WTC11 (cell line): ENCODE results near the gene CACNA2D3. TPM values are rescaled to one million over a fixed set of nuclear protein-coding genes. Genes with fewer than 3 reads are reported as not detected.

Experiments used
- ATAC-seq: fragments of 200-7000 bp; cut with Tn5 transposase; 2 replicates; pipeline ENCODE4 v1.10.0; 2021; ENCODE audit warnings: mild to moderate bottlenecking, moderate library complexity
- CTCF ChIA-PET: fragments of 300-600 bp; sonication (Branson Sonifier 250); formaldehyde crosslinking; loops from one replicate; lab custom pipeline; 2021; ENCODE audit warnings: antibody characterized with exemption; lab: Charles Lee
- POLR2A ChIA-PET: fragments of 350-600 bp; sonication (Branson Sonifier 250); formaldehyde crosslinking; loops from one replicate; lab custom pipeline; 2021; ENCODE audit warnings: antibody characterized with exemption; lab: Charles Lee
- DNase-seq: peaks from one replicate; pipeline ENCODE4 v3.0.0; 2021; ENCODE audit warnings: low spot score
- H3K27ac Mint-ChIP-seq: 2 replicates; pipeline ENCODE4 v1.8.0; 2021; ENCODE audit warnings: mixed read lengths
- H3K27me3 Mint-ChIP-seq: 2 replicates; pipeline ENCODE4 v1.8.0; 2021; ENCODE audit warnings: low read depth, mild to moderate bottlenecking, moderate library complexity, mixed read lengths
- H3K36me3 Mint-ChIP-seq: 2 replicates; pipeline ENCODE4 v1.8.0; 2021; ENCODE audit warnings: mixed read lengths
- H3K4me1 Mint-ChIP-seq: 2 replicates; pipeline ENCODE4 v1.8.0; 2022; ENCODE audit warnings: mixed read lengths
- H3K4me3 Mint-ChIP-seq: 2 replicates; pipeline ENCODE4 v1.8.0; 2021; ENCODE audit warnings: mild to moderate bottlenecking, moderate library complexity, mixed read lengths
- H3K9me3 Mint-ChIP-seq: 2 replicates; pipeline ENCODE4 v1.8.0; 2021; ENCODE audit warnings: mixed read lengths
- AR ChIP-seq: fragments of 250-450 bp; sonication (Bioruptor Pico); IDR thresholded peaks from 2 replicates; pipeline ENCODE4 v1.9.0; 2021; ENCODE audit warnings: mild to moderate bottlenecking
- GRHL2 ChIP-seq: fragments of 250-450 bp; sonication (Bioruptor Pico); IDR thresholded peaks from 2 replicates; pipeline ENCODE4 v1.8.0; 2022; ENCODE audit warnings: mild to moderate bottlenecking, moderate library complexity; ENCODE audit not compliant: insufficient replicate concordance, severe bottlenecking
- IRF1 ChIP-seq: sonication (generic); formaldehyde crosslinking; IDR thresholded peaks from 2 replicates; pipeline ENCODE4 v1.8.0; 2023; ENCODE audit warnings: missing genetic modification reagents
- KAT7 ChIP-seq: sonication (generic); formaldehyde crosslinking; IDR thresholded peaks from 2 replicates; pipeline ENCODE4 v1.8.1; 2023; ENCODE audit warnings: missing genetic modification reagents, mild to moderate bottlenecking, borderline replicate concordance
- MXD4 ChIP-seq: fragments of 250-450 bp; sonication (Bioruptor Pico); IDR thresholded peaks from 2 replicates; pipeline ENCODE4 v1.8.0; 2021; ENCODE audit warnings: mild to moderate bottlenecking, moderate library complexity, borderline replicate concordance
- NFYB ChIP-seq: sonication (generic); formaldehyde crosslinking; conservative IDR thresholded peaks from 2 replicates; pipeline ENCODE4 v1.8.0; 2022; ENCODE audit warnings: low read depth, missing genetic modification reagents
- OVOL2 ChIP-seq: fragments of 250-450 bp; sonication (Bioruptor Pico); IDR thresholded peaks from 2 replicates; pipeline ENCODE4 v1.9.0; 2021; ENCODE audit warnings: mild to moderate bottlenecking, borderline replicate concordance
- PRRX2 ChIP-seq: fragments of 250-450 bp; sonication (Bioruptor Pico); IDR thresholded peaks from 2 replicates; pipeline ENCODE4 v1.8.0; 2021; ENCODE audit warnings: mild to moderate bottlenecking
- TEAD4 ChIP-seq: sonication (generic); formaldehyde crosslinking; IDR thresholded peaks from 2 replicates; pipeline ENCODE4 v1.8.0; 2022; ENCODE audit warnings: mild to moderate bottlenecking, missing genetic modification reagents
- TP53 ChIP-seq: sonication (generic); formaldehyde crosslinking; IDR thresholded peaks from 2 replicates; pipeline ENCODE4 v1.8.1; 2023; ENCODE audit warnings: mild to moderate bottlenecking, missing genetic modification reagents
- ZNF416 ChIP-seq: fragments of 250-450 bp; sonication (Bioruptor Pico); IDR thresholded peaks from 2 replicates; pipeline ENCODE4 v1.9.0; 2021; ENCODE audit warnings: mild to moderate bottlenecking, inconsistent platforms
- ZNF512 ChIP-seq: sonication (generic); formaldehyde crosslinking; IDR thresholded peaks from 2 replicates; pipeline ENCODE4 v1.8.1; 2022; ENCODE audit warnings: missing genetic modification reagents, borderline replicate concordance
- total RNA-seq: library from RNA; stranded (reverse); gene quantifications from 3 replicates; pipeline ENCODE4 v1.2.3, GENCODE V29; 2021
- TF ChIP-seq, protein P1 (sequence below): fragments of 250-450 bp; sonication (Bioruptor Pico); IDR thresholded peaks from 2 replicates; pipeline ENCODE4 v1.9.0; 2021; ENCODE audit warnings: moderate library complexity, mild to moderate bottlenecking, inconsistent platforms, borderline replicate concordance
- TF ChIP-seq, protein P2 (sequence below): fragments of 250-450 bp; sonication (Bioruptor Pico); IDR thresholded peaks from 2 replicates; pipeline ENCODE4 v1.8.0; 2021; ENCODE audit warnings: mild to moderate bottlenecking
- TF ChIP-seq, protein P3 (sequence below): fragments of 250-450 bp; sonication (Bioruptor Pico); conservative IDR thresholded peaks from 2 replicates; pipeline ENCODE4 v1.9.0; 2021; ENCODE audit warnings: mild to moderate bottlenecking
- TF ChIP-seq, protein P4 (sequence below): sonication (generic); formaldehyde crosslinking; conservative IDR thresholded peaks from 2 replicates; pipeline ENCODE4 v1.8.1; 2023; ENCODE audit warnings: mild to moderate bottlenecking, low read depth, missing genetic modification reagents, moderate library complexity

The CACNA2D3 gene
- total RNA-seq, 1 experiment from 2014 or later = 5.0 TPM

GRCh38 chr3:54180921-54181320 lies 58.6 kb downstream of the CACNA2D3 start:
- H3K4me3 Mint-ChIP-seq = no peak overlapping the region
- POLR2A ChIA-PET = no interaction called here
- DNase-seq (no peak), ATAC-seq (no peak)
- no peak overlapping the region for H3K27ac Mint-ChIP-seq
- CTCF ChIA-PET = no interaction called here
- H3K9me3 Mint-ChIP-seq = no peaks in the 10 kb centered on the region; the same call in 1 of the 2 replicates
- H3K4me1 Mint-ChIP-seq = peaks cover 20% of the 10 kb centered on the region
- no peak for TF ChIP-seq KAT7 (CRISPR knock-in tag)
- H3K27me3 Mint-ChIP-seq = no peaks in the 10 kb centered on the region
- H3K36me3 Mint-ChIP-seq = no peaks in the 10 kb centered on the region

DNA sequence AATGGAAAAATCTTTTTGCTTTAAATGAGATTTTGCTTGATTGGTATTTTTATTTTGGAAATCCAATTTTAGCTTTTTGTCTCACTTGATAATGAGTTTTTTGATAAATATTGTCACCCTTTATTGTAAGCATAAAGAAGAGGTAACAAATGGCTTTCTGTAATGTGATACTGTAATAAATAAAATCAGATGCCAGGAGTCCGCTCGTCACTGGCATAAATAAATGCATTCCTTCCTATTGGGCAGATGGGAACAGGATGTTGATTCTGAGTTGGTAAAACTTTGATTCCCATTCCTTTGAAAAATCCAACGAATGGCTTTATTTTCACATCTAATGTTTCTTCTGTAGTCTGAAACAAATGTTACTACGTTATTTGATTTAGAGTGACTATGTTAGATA lies 59.9 kb downstream of the CACNA2D3 start:
- DNase-seq = no peak
- ATAC-seq = no peak
- H3K4me3 Mint-ChIP-seq = no peak overlapping the region
- no peak for TF ChIP-seq TP53
- TF ChIP-seq, all 79 proteins: peak for 0
- Mint-ChIP-seq H3K9me3 (no peaks in the 10 kb centered on the region; the same call in 1 of the 2 replicates), H3K27ac (no peak overlapping the region), H3K36me3 (no peaks in the 10 kb centered on the region), H3K4me1 (peaks cover 22% of the 10 kb centered on the region), H3K27me3 (no peaks in the 10 kb centered on the region)
- ChIA-PET POLR2A (no interaction called here), CTCF (no interaction called here)

- ChIA-PET POLR2A (no interaction called here), CTCF (no interaction called here)
- no peaks in the 10 kb centered on the region for H3K27me3 Mint-ChIP-seq
- H3K4me1 Mint-ChIP-seq = peaks cover 8% of the 10 kb centered on the region
- ATAC-seq (peak; percentile 80), DNase-seq (no peak)
- H3K36me3 Mint-ChIP-seq = no peaks in the 10 kb centered on the region
- no peak for TF ChIP-seq AR
- no peak for TF ChIP-seq IRF1 (CRISPR knock-in tag)
- no peak for TF ChIP-seq TEAD4
- TF ChIP-seq NFYB = no peak
- no peak for TF ChIP-seq OVOL2 (CRISPR knock-in tag)
- TF ChIP-seq GRHL2 = no peak
- no peak for TF ChIP-seq PRRX2
- no peak for TF ChIP-seq MXD4 (CRISPR knock-in tag)
- TF ChIP-seq ZNF416 (CRISPR knock-in tag) = no peak
- no peaks in the 10 kb centered on the region for H3K9me3 Mint-ChIP-seq
- H3K27ac Mint-ChIP-seq = no peak overlapping the region
- H3K4me3 Mint-ChIP-seq = no peak overlapping the region
These were observed 63.4 kb downstream of the CACNA2D3 start for GRCh38 chr3:54185740-54186139.

DNA sequence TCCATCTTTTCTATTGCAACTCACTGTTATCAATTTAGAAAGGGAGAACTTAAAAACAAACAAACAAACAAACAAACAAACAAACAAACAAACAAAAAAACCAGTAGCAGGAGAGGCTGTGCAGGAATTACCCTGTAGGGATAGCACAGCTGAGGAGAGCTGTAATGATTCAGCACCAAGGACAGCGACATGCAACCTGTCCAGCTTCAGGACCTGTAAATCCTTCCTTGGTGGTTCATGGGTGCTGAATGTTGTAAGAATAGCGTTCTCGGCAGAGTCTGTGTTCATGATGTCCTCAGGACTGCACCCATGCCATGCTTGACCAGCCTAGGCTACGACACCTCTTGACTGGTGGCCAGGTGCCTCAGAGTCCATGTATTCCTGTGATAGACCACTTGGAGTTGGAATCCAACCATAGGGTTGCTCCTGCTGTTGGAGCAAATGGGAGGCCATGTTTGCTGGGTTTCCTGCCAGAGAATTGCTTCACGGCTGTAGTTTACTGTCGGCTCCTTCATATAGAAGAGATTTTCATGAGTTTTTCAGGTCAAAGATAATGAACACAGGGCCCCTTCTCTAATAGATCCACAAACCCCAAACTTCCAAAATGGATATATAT lies 65.9 kb downstream of the CACNA2D3 start:
- Mint-ChIP-seq H3K27me3 (no peaks in the 10 kb centered on the region; the same call in 1 of the 2 replicates), H3K27ac (no peak overlapping the region), H3K4me1 (peaks cover 25% of the 10 kb centered on the region), H3K36me3 (no peaks in the 10 kb centered on the region), H3K4me3 (no peak overlapping the region), H3K9me3 (no peaks in the 10 kb centered on the region)
- ChIA-PET CTCF (interaction anchor here (1.5 kb wide), 1 partner anchor 186 kb away, joined by 4 read pairs; no protein-coding TSS in a partner anchor), POLR2A (interaction anchor here (0.5 to 0.6 kb wide), 2 partner anchors 30 to 292 kb away, joined by 3 to 6 read pairs; no protein-coding TSS in a partner anchor)
- ATAC-seq = peak; percentile 77
- peak; percentile 70 for DNase-seq
- TF ChIP-seq, protein P1, sequence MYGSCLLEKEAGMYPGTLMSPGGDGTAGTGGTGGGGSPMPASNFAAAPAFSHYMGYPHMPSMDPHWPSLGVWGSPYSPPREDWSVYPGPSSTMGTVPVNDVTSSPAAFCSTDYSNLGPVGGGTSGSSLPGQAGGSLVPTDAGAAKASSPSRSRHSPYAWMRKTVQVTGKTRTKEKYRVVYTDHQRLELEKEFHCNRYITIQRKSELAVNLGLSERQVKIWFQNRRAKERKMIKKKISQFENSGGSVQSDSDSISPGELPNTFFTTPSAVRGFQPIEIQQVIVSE (CRISPR knock-in tag) = no peak
- TF ChIP-seq, protein P2, sequence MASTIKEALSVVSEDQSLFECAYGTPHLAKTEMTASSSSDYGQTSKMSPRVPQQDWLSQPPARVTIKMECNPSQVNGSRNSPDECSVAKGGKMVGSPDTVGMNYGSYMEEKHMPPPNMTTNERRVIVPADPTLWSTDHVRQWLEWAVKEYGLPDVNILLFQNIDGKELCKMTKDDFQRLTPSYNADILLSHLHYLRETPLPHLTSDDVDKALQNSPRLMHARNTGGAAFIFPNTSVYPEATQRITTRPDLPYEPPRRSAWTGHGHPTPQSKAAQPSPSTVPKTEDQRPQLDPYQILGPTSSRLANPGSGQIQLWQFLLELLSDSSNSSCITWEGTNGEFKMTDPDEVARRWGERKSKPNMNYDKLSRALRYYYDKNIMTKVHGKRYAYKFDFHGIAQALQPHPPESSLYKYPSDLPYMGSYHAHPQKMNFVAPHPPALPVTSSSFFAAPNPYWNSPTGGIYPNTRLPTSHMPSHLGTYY (CRISPR knock-in tag) = no peak
- no peak for TF ChIP-seq OVOL2 (CRISPR knock-in tag)
- TF ChIP-seq, protein P3, sequence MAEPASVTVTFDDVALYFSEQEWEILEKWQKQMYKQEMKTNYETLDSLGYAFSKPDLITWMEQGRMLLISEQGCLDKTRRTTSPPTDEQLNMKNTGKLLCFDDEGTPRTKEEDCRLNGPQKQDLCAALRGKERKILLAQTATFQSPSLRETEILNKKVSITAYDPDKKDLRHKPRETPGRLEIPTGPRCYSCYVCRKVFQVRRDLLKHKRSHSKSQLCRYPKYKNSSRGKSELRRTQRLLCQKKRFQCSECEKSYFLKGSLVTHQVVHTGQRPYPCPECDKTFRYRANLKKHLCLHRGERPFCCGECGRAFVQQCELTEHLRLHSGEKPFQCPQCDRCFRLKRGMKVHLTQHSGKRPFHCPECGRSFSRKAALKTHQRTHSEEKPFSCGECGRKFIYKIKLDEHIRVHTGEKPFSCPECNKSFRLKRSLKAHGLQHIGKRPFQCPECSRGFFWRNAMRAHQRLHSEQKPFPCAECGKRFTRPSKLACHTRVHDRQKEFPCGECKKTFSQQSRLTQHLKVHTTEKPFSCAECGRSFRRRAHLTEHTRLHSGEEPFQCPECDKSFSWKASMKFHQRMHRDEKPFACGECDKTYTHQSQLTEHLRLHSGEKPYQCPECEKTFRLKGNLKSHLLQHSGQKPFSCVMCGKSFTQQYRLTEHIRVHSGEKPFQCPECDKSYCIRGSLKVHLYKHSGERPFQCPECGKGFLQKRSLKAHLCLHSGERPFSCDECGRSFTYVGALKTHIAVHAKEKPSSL (CRISPR knock-in tag) = no peak
- TF ChIP-seq, protein P4, sequence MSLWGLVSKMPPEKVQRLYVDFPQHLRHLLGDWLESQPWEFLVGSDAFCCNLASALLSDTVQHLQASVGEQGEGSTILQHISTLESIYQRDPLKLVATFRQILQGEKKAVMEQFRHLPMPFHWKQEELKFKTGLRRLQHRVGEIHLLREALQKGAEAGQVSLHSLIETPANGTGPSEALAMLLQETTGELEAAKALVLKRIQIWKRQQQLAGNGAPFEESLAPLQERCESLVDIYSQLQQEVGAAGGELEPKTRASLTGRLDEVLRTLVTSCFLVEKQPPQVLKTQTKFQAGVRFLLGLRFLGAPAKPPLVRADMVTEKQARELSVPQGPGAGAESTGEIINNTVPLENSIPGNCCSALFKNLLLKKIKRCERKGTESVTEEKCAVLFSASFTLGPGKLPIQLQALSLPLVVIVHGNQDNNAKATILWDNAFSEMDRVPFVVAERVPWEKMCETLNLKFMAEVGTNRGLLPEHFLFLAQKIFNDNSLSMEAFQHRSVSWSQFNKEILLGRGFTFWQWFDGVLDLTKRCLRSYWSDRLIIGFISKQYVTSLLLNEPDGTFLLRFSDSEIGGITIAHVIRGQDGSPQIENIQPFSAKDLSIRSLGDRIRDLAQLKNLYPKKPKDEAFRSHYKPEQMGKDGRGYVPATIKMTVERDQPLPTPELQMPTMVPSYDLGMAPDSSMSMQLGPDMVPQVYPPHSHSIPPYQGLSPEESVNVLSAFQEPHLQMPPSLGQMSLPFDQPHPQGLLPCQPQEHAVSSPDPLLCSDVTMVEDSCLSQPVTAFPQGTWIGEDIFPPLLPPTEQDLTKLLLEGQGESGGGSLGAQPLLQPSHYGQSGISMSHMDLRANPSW (CRISPR knock-in tag) = no peak
- TF ChIP-seq ZNF512 (CRISPR knock-in tag) = no peak
- TF ChIP-seq NFYB = no peak
